ENCODE data around the gene EQTN.

Gene EQTN

DNA sequence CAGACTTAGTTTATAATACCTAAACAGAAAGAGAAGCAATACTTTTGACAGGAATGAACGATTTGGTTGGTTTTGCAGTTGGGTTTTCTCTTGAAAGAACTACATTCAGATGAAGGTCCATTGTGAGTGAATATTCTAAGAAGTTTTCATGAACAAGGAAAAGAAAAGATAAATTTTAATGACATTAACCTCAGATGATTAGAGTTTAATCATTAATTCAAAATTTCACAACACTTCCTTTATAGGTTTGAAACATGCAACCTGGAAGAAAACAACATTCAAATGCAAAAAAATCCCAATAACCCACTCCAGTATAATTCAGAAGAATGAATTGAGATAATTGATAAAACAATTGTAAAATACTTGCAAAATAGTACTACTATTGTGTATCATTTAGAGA is 23.8 kb downstream of the EQTN start:
- H3K4me3 ChIP-seq (ENCODE audit: low read depth, low read length): no peak overlapping the region
- TF ChIP-seq CTCF (IDR thresholded peaks at IDR 0.05; ENCODE audit: low read depth, low read length): no peak
- in situ Hi-C loops (cut with HindIII; ENCODE audit: low sequenced_read_pairs): no loop called here
- DNase-seq (ENCODE audit: low read depth, low spot score): no peak

- DNase-seq (ENCODE audit: low read depth, low spot score): no peak
- in situ Hi-C loops (cut with HindIII; ENCODE audit: low sequenced_read_pairs): no loop called here
- TF ChIP-seq CTCF (IDR thresholded peaks at IDR 0.05; ENCODE audit: low read depth, low read length): no peak
- H3K4me3 ChIP-seq (ENCODE audit: low read depth, low read length): no peak overlapping the region
These were observed 24.8 kb downstream of the EQTN start for GRCh38 chr9:27272103-27272502.

DNA sequence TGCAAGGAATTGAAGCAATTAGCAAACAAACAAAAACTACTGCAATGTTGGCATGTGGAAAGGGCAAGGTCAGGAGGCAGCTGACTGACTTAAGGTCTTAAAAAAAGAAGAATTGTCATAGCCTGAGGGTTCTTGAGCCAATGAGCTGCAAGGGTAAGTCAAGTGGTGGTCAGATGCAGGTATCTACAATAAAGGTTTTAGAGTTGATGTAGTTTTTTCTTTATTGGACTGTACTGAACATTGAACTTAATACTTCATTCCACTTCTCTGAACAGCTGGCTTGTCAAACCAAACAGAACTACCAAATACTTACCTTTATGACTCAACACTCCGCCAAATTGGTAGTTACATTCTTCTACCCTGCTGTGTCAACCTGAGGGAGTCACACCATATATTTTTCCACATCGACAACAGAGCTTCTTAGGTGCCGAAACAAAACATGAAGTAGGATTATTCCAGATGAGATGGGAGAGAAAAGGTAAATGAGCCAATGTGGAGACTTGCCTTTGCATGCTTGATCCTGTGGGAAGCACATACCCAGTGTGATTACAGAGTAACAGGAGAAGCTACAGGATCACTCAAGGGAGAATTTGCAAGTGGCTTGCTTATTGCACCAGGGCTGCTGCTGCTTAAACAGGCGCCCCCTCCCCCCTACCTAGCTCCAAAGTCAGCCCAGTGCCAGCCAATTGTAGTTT is 35.3 kb downstream of the EQTN start:
- in situ Hi-C loops (cut with HindIII; ENCODE audit: low sequenced_read_pairs): no loop called here

DNA sequence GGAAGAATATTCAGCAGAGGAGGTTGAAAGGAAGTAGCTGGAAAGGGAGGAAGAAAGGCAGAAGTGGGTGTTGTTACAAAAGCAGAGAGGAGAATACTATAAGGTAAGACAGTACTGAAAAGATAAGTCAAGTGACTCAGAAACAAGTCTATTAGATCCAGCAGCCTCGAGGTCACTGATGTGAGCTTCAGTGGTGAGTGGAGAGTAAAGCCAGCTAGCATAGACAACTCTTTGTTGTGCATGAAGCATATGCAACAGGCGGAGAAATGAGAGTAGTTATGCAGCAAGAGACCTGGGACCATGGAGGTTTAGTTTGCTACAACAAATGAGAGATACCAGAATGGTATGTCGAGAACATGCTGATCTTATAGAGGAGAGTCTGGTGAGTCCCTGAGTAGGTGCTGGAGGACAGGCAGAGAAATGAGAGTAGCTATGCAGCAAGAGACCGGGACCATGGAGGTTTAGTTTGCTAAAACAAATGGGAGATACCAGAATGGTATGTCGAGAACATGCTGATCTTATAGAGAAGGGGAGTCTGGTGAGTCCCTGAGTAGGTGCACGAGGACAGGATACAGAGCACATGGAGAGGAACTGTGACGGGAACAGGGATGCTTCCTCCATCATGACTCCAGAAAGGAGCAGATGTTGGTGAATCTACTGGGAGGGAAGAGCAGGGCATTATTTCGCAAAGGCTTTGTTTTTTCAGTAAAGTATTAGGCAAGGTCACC is 36.0 kb downstream of the EQTN start:
- in situ Hi-C loops (cut with HindIII; ENCODE audit: low sequenced_read_pairs): no loop called here
- no peak for DNase-seq (ENCODE audit: low read depth, low spot score)
- TF ChIP-seq CTCF (IDR thresholded peaks at IDR 0.05; ENCODE audit: low read depth, low read length): no peak

More for the DNA sequence above, 35.3 kb downstream of the EQTN start:
- no peak for DNase-seq (ENCODE audit: low read depth, low spot score)
- H3K4me3 ChIP-seq (ENCODE audit: low read depth, low read length): no peak overlapping the region
- TF ChIP-seq CTCF (IDR thresholded peaks at IDR 0.05; ENCODE audit: low read depth, low read length): no peak

GRCh38 chr9:27258662-27259061 is 38.3 kb downstream of the EQTN start:
- DNase-seq (ENCODE audit: low read depth, low spot score): no peak
- in situ Hi-C loops (cut with HindIII; ENCODE audit: low sequenced_read_pairs): no loop called here
- no peak overlapping the region for H3K4me3 ChIP-seq (ENCODE audit: low read depth, low read length)
- TF ChIP-seq CTCF (IDR thresholded peaks at IDR 0.05; ENCODE audit: low read depth, low read length): no peak

More for the DNA sequence above, 36.0 kb downstream of the EQTN start:
- H3K4me3 ChIP-seq (ENCODE audit: low read depth, low read length): no peak overlapping the region

GRCh38 chr9:27248702-27249101 is 48.2 kb downstream of the EQTN start:
- in situ Hi-C loops (cut with HindIII; ENCODE audit: low sequenced_read_pairs): no loop called here
- TF ChIP-seq CTCF (IDR thresholded peaks at IDR 0.05; ENCODE audit: low read depth, low read length): no peak
- DNase-seq (ENCODE audit: low read depth, low spot score): no peak
- H3K4me3 ChIP-seq (ENCODE audit: low read depth, low read length): no peak overlapping the region

Measured in astrocyte of the spinal cord (primary cell).